ENCODE measurements around the gene UXS1.

DNA sequence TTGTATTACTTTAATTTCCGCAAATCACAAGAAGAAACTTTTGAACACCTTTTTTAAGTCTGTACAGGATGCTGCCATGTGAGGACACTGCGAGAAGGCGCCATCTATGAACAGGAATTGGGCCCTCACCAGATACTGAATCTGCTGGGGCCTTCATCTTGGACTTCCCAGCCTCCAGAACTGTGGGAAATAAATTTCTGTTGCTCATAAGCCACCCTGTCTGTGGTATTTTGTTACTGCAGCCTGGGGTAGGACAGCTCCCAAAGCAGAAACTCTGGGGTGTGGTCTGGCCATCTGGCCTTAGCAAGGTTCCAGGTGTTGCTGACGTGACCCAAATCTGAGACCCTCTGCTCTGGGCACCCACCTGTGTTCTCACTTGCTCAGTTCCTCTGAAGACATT, 16.5 kb downstream of the UXS1 start:
- TF ChIP-seq, protein P1, sequence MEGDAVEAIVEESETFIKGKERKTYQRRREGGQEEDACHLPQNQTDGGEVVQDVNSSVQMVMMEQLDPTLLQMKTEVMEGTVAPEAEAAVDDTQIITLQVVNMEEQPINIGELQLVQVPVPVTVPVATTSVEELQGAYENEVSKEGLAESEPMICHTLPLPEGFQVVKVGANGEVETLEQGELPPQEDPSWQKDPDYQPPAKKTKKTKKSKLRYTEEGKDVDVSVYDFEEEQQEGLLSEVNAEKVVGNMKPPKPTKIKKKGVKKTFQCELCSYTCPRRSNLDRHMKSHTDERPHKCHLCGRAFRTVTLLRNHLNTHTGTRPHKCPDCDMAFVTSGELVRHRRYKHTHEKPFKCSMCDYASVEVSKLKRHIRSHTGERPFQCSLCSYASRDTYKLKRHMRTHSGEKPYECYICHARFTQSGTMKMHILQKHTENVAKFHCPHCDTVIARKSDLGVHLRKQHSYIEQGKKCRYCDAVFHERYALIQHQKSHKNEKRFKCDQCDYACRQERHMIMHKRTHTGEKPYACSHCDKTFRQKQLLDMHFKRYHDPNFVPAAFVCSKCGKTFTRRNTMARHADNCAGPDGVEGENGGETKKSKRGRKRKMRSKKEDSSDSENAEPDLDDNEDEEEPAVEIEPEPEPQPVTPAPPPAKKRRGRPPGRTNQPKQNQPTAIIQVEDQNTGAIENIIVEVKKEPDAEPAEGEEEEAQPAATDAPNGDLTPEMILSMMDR (IDR thresholded peaks at IDR 0.05) = no peak
- TF ChIP-seq POLR2A (IDR thresholded peaks at IDR 0.05) = no peak
